ENCODE results near the gene DACH1. TPM values are rescaled to one million over a fixed set of nuclear protein-coding genes. Genes with fewer than 3 reads are reported as not detected.
A peak's percentile ranks its signal among the peaks of the same experiment; 100 is the strongest.

DACH1 gene
- total RNA-seq, 2 donors from 2014 or later: not detected

DNA sequence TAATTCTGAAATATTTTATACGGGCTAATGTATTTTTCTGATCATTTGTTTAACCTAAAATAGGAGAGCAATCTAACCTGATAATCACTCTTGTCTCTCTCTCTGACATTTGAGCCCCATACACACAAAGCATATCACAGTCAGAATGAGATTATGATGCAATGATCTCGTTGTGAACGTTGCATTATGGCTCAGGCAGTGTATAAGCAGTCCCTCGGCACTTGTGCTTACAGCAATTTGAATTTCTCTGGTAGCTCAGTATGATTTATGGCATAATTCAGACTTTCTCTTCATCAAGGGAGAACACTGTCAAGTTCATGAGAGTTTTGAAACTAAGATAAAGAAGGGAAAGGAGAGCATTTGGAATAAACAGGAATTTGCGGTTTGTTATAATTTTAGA lies 256.1 kb downstream of the DACH1 start:
- H3K36me3 Mint-ChIP-seq: no peaks in the 10 kb centered on the region
- no peak for DNase-seq (ENCODE audit: low spot score in 2 of 2)
- peaks cover 0 to 4% of the 10 kb centered on the region in 2 donors for H3K9me3 Mint-ChIP-seq
- peak; percentile 39 to 70 for ATAC-seq
- H3K27ac Mint-ChIP-seq: no peak overlapping the region

DNA sequence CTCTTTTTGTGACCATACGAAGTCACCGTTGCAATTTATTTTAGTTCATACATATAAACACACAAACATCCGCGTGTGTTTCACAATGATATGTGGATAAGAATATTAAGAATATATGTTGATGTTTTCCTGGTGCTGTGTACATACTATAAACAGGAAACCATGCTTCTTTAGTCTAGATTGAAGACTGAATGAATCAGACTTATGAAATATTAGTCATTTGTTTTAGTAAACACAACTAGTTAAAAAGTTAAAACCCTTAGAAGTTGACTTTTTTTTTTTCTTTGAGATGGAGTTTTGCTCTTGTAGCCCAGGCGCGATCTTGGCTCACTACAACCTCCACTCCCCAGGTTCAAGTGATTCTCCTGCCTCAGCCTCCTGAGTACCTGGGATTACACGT lies 257.7 kb downstream of the DACH1 start:
- H3K9me3 Mint-ChIP-seq: peaks cover 0 to 4% of the 10 kb centered on the region in 2 donors
- no peaks in the 10 kb centered on the region for H3K36me3 Mint-ChIP-seq
- DNase-seq (ENCODE audit: low spot score in 2 of 2): no peak
- no peak for ATAC-seq
- H3K27ac Mint-ChIP-seq: no peak overlapping the region

DNA sequence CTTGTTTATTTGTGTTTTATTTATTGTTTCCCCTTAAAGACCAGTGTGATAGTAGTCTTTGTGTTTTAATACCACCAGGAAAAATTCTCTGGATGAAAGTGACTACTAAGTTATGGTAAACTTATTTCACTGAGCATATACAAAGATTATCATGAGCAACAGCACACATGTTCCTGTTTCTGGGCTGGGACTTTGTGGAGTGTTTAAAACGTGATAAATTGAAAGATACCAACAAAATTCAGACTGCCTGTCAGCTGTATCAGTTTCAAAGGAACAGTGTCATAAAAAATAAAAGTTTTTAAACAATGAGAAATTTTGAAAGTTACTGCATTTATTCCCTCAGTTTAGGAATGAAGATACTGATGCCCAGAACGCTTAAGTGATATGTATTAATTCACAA lies 259.4 kb downstream of the DACH1 start:
- ATAC-seq: no peak

DNA sequence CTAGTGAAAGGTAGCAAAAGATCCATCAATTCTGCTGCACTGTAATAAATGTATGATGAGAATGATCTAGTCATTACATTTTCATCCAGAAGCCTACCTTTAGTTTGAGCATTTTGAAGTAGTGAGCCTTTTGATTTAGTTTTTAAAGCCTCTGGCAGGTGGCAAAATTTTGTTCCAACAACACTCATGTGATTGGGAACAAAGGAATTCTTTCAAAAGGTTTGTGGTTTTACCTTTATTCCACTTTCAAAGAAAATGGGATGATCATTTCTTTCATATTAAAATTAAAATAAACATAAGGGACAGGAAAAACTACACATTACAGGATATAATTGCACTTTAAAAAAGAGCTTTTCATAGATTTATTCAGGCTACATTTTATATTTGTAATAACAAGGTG lies 260.2 kb downstream of the DACH1 start:
- DNase-seq (ENCODE audit: low spot score in 2 of 2): no peak
- Mint-ChIP-seq H3K9me3 (no peaks in the 10 kb centered on the region), H3K36me3 (no peaks in the 10 kb centered on the region), H3K27ac (no peak overlapping the region)
- no peak for ATAC-seq

More for the DNA sequence above, 259.4 kb downstream of the DACH1 start:
- H3K36me3 Mint-ChIP-seq: no peaks in the 10 kb centered on the region
- no peak overlapping the region for H3K27ac Mint-ChIP-seq
- DNase-seq (ENCODE audit: low spot score in 2 of 2): no peak
- no peaks in the 10 kb centered on the region for H3K9me3 Mint-ChIP-seq

DNA sequence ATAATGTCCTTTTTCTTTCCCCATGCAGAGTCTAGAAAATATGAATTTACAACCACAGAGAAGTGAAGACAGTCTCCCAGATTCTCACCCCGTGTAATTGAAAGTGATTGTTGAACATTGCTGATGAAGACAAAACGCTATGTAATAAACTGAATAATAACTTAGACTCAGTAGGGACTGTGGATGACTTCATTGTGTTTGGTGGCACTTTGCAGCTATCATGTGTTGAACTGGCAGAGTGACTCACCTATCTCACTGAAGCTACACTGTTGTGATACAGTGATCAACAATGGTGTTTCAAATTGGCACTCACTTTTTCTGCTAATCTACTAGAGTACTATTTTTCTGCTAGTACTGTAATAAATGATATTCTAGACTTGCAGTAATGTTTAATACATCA lies 261.3 kb downstream of the DACH1 start:
- Mint-ChIP-seq H3K27ac (no peak overlapping the region), H3K36me3 (no peaks in the 10 kb centered on the region), H3K9me3 (no peaks in the 10 kb centered on the region)
- ATAC-seq: no peak
- DNase-seq (ENCODE audit: low spot score in 2 of 2): no peak

DNA sequence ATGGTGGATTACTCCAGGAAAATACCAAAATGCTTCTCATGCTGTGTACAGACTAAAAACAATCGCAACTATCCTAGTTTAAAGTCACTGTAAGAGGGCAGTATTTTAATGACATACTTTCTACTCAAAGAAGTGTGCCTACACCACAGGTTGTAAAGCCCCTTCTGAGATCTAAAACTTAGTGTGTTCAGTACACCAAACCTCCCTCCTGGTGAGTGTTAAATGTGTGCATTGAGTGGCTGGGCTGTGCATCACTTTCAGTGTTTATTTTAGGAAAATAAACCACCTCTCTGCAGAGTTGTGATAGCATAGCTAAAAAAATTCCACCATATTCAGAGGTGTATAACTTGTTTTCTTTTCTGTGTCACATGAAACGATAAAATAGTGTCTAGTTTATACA lies 263.7 kb downstream of the DACH1 start:
- DNase-seq (ENCODE audit: low spot score in 2 of 2) (no peak), ATAC-seq (no peak)
- Mint-ChIP-seq H3K27ac (no peak overlapping the region), H3K9me3 (no peaks in the 10 kb centered on the region), H3K36me3 (no peaks in the 10 kb centered on the region)

DNA sequence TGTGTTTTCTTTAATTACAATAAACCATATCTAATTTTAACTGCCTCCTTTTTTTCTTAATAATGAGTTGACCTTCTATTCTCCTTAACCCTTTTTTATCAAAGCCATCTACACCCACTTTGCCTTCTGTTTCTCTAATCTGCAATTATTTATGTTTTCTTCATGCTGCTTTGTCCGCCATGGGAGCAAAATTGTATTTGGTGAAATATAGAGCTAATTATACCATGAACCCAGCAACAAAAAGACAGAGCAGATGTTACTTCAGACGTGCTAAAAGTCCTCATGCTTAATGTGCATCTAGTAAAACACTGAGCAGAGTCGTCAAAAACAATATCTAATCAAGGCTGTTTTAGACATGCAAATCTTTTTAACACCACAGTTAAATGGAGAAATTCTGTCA lies 264.7 kb downstream of the DACH1 start:
- ATAC-seq (no peak), DNase-seq (ENCODE audit: low spot score in 2 of 2) (no peak)
- Mint-ChIP-seq H3K27ac (no peak overlapping the region), H3K9me3 (peaks cover 0 to 3% of the 10 kb centered on the region in 2 donors), H3K36me3 (no peaks in the 10 kb centered on the region)

DNA sequence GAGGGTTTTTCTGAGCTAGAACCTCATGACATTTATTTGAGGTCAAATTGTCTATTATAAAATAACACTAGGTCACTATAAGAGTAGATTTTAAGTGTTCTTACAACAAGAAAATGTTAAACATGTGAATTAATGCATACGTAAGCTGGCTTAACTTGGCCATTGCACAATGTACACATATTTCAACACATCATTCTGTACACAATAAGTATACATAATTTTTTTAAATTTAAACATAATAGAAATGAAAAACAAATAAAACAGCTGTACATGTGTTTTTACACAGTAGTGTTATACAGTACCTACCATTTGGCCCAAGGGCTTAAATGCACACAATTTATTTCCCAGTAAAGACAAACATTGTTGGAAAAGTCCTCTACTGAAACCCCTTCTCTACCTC lies 269.9 kb downstream of the DACH1 start:
- H3K9me3 Mint-ChIP-seq: peaks cover 0 to 3% of the 10 kb centered on the region in 2 donors
- DNase-seq (ENCODE audit: low spot score in 2 of 2): no peak
- no peak for ATAC-seq
- no peaks in the 10 kb centered on the region for H3K36me3 Mint-ChIP-seq
- H3K27ac Mint-ChIP-seq: no peak overlapping the region

DNA sequence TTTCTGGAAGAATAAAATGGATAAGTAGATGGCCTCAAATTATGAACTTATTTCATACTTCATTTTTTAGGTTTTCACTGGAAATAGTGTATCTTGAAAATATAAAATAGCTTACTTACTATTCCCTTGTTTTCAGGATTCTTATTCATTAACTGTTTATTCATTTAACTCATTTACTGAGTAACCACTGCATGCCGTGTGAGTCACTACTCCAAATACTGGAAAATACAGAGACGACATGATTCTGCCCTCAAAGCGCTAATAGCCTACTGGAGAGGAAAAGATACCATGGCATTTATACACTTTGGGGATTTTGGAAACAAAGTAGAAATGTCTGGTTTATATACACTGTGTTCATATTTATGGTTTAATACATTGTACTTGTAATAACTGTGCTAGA lies 270.9 kb downstream of the DACH1 start:
- no peak for DNase-seq (ENCODE audit: low spot score in 2 of 2)
- Mint-ChIP-seq H3K9me3 (peaks cover 0 to 3% of the 10 kb centered on the region in 2 donors), H3K36me3 (no peaks in the 10 kb centered on the region), H3K27ac (no peak overlapping the region)
- no peak for ATAC-seq

DNA sequence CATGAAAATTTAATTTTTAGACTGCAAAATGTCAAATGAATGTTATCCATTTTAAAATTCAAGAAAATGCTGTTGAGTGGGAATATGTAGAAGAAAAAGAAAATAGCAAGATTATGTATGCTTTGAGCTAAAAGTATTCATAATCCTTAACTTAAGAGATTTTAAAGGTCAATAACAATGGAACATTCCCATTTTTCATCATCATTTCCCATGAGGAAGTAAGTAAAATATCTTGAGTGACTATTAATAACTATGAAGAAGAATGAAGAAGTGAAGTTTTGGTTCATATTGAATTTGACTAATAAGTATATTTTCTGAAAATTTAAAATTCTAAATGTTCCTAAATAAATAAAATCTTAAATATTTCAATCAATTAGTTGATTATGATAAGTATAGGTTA lies 273.4 kb downstream of the DACH1 start:
- H3K9me3 Mint-ChIP-seq: peaks cover 0 to 3% of the 10 kb centered on the region in 2 donors
- DNase-seq (ENCODE audit: low spot score in 2 of 2) (no peak), ATAC-seq (no peak)
- H3K36me3 Mint-ChIP-seq: no peaks in the 10 kb centered on the region
- H3K27ac Mint-ChIP-seq: no peak overlapping the region

DNA sequence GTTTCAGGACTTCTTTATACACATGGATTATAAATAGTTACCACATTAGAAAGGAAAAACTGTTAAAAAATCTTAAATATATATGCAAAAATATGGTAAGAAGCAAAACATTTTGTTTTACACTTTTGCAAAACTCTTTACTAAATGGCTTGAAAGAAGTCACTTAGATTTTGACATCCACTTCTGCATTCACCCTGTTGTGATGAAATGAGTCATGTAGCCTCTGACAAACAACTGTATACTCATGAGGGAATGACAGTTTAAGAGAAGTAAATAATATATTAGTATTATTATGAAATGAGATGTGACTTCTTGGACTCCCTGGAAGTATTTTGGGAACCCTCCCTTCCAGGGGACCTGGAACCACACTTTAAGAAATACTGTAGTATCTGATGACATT lies 275.6 kb downstream of the DACH1 start:
- Mint-ChIP-seq H3K36me3 (no peaks in the 10 kb centered on the region), H3K9me3 (no peaks in the 10 kb centered on the region), H3K27ac (no peak overlapping the region)
- DNase-seq (ENCODE audit: low spot score in 2 of 2) (no peak), ATAC-seq (no peak)

DNA sequence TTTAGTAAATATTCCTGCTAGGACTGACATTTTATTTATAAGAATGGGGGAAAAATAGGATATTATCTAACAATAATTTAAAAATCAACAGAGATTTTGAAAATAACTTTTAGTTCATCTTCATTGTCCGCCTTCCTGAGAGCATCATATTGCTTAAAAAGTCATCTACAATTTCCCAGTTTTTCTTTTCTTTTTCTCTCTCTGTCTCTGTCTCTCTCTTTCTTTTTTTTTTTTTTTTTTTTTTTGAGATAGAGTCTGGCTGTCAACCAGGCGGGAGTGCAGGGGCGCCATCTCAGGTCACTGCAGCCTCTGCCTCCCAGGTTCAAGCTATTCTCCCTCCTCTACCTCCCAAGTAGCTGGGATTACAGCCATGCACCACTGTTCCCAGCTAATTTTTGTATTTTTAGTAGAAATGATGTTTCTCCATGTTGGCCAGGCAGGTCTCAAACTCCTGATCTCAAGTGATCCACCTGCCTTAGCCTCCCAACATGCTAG lies 276.3 kb downstream of the DACH1 start:
- no peaks in the 10 kb centered on the region for H3K36me3 Mint-ChIP-seq
- H3K9me3 Mint-ChIP-seq: no peaks in the 10 kb centered on the region
- ATAC-seq (no peak), DNase-seq (ENCODE audit: low spot score in 2 of 2) (no peak)
- H3K27ac Mint-ChIP-seq: no peak overlapping the region

DNA sequence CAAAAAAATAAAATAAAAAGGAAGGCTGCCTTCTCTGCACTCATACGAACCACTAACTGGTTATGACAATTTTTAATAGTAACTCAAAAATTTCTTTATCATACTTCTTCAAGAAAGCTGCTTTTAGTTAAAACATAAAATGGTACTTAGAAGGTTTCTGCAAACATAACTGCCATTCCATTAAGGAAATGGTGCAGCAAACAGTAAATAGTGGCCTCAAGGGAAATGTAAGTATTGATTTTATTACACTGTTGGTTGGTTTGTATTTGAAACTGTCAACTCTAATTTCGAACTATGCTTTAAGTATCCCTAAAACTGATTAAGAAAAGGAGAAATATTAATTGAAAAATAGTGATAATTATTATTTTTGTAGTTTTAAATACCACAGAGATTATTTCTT lies 278.0 kb downstream of the DACH1 start:
- Mint-ChIP-seq H3K9me3 (no peaks in the 10 kb centered on the region), H3K27ac (no peak overlapping the region), H3K36me3 (no peaks in the 10 kb centered on the region)
- no peak for DNase-seq (ENCODE audit: low spot score in 2 of 2)
- no peak for ATAC-seq

DNA sequence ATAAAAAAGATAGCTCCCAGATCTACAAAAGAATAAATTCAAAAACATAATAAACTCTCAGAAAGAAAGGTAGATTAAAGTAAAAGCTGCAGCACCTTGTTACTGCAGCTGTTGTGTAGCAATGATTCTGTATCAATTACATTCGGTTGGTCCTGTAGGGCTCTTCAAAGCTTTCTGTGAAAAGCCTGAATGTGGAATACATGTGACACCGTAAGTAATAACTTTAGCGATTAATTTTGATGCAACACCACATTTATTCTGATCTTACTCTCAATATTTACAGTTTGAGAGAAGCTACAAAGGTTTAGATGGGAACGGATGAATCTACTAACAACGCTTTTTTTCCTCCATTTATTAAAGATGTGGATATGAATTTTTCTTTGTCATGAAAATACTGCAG lies 279.2 kb downstream of the DACH1 start:
- Mint-ChIP-seq H3K9me3 (no peaks in the 10 kb centered on the region), H3K27ac (no peak overlapping the region), H3K36me3 (no peaks in the 10 kb centered on the region)
- no peak for DNase-seq (ENCODE audit: low spot score in 2 of 2)
- no peak for ATAC-seq

DNA sequence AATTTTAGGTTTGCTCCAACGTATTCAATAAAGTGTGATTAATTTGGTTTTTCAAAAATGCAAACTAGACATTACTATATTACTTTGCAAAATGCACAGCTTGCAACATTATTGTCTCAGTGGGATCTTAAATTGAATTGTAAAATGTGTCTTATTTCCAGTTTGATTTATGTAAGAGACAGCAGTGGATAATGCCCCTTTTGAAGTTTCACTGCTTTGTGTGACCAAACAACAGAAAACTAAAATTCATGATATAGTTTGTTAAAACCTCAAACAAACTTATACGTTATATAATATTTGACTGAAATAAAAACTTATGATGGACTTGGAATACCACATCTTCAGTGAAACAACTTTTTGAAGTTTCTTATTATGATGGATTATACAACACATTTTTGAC lies 279.8 kb downstream of the DACH1 start:
- no peaks in the 10 kb centered on the region for H3K9me3 Mint-ChIP-seq
- DNase-seq (ENCODE audit: low spot score in 2 of 2): no peak
- H3K36me3 Mint-ChIP-seq: no peaks in the 10 kb centered on the region
- H3K27ac Mint-ChIP-seq: no peak overlapping the region
- no peak for ATAC-seq

DNA sequence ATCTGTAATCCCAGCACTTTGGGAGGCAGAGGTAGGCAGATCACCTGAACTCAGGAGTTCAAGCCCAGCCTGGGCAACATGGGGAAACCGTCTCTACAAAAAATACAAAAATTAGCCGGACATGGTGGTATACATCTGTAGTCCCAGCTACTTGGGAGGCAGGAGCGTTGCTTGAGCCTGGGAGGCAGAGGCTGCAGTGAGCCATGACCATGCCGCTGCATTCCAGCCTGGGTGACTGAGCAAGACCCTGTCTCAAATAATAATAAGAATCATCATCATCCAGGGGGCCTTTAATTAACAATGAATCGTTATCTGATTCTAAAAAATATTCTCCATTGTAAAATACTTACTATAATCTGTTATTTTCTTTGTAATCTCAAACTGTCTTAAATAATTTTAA lies 283.4 kb downstream of the DACH1 start:
- ATAC-seq (no peak), DNase-seq (ENCODE audit: low spot score in 2 of 2) (no peak)
- Mint-ChIP-seq H3K9me3 (no peaks in the 10 kb centered on the region), H3K36me3 (no peaks in the 10 kb centered on the region), H3K27ac (no peak overlapping the region)

DNA sequence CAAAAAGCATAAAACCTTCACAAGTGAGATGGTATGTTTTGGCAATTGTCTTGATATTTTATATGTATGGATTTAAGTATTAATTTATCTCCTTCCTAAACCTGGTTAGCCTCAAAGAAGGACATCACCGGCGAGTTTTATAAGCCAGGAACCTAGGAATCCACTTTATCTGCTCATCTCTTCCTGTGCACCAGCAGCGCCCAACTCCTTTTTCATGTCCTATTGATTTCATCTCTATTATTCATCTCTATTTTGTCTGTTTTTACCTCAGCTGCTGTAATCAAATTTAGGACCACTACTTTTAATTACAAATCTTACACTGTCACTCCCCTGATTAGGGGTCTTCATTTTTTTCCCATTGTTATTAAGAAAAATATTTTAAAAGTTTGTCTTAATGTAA lies 286.4 kb downstream of the DACH1 start:
- no peak overlapping the region for H3K27ac Mint-ChIP-seq
- H3K9me3 Mint-ChIP-seq: no peaks in the 10 kb centered on the region
- DNase-seq (ENCODE audit: low spot score in 2 of 2) (no peak), ATAC-seq (no peak)
- no peaks in the 10 kb centered on the region for H3K36me3 Mint-ChIP-seq

DNA sequence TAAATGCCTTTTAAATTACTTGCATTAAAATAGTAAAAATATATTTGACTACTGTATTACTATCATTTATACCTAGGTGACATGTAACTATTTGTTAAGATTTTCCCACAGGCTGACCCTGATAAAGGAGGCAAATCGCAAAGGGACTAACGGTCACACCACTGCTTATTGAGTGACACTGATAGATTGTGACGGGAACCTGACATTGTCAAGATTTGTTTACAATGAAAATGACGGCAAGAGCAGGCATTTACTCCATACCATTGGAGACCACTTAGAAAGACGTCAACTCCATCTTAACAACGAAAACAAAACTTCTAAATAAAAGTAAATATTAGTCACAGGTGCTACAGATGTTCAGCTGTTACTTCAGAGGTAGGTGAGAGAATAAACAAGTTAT lies 289.0 kb downstream of the DACH1 start:
- DNase-seq (ENCODE audit: low spot score in 2 of 2) (no peak), ATAC-seq (no peak)
- H3K9me3 Mint-ChIP-seq: no peaks in the 10 kb centered on the region
- H3K36me3 Mint-ChIP-seq: no peaks in the 10 kb centered on the region
- H3K27ac Mint-ChIP-seq: no peak overlapping the region

DNA sequence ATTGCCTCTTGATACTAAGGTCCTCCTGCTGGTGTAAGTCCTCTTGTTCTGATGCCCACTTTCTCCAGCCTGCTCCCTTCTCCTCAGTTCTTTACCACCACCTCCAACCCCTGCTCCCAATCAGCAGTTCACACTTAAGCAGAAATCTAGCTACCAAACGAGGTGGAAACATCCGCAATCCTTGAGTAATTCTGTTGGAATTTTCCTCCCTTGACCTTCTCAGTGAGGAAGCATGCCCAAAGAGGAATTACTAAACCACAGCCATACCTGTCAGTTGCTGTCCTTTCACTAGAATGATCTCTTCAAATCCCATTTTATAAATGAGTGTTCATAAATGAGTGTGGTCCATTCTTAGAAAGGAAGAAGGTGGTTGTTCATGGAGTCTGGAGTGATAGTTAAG lies 289.9 kb downstream of the DACH1 start:
- Mint-ChIP-seq H3K36me3 (no peaks in the 10 kb centered on the region), H3K27ac (no peak overlapping the region), H3K9me3 (no peaks in the 10 kb centered on the region)
- no peak for DNase-seq (ENCODE audit: low spot score in 2 of 2)
- no peak for ATAC-seq
